ENCODE results near the gene ROBO1. TPM values are rescaled to one million over a fixed set of nuclear protein-coding genes. Genes with fewer than 3 reads are reported as not detected.
"Not testable (repeated sequence)": the region's sequence is repeated elsewhere in the genome, so short reads cannot be mapped to it uniquely, and the experiment has no call there.

Gene ROBO1
- total and polyA plus RNA-seq, 4 donors: 68.8 to 181 (median 106) TPM

GRCh38 chr3:78884567-78884966 lies 883.2 kb downstream of the ROBO1 start:
- WGBS (ENCODE audit: insufficient coverage): no CpG with 5 or more reads among the region's 1 CpG
- H3K27ac ChIP-seq (ENCODE audit: low read depth, low read length); DNase-seq (ENCODE audit: low read depth in 4 of 6, low spot score in 6 of 6); H3K4me1 ChIP-seq (ENCODE audit: control insufficient read depth, insufficient read depth, low read length); H3K4me3 ChIP-seq (ENCODE audit: low read depth, low read length); H3K27me3 ChIP-seq (ENCODE audit: control insufficient read depth, insufficient read depth, low read length); H3K9me3 ChIP-seq (ENCODE audit: control insufficient read depth, insufficient read depth, low read length); H3K36me3 ChIP-seq (ENCODE audit: control insufficient read depth, insufficient read depth, low read length): not testable (repeated sequence)

- no peaks in the 10 kb centered on the region for H3K27me3 ChIP-seq (ENCODE audit: control insufficient read depth, insufficient read depth, low read length)
- H3K27ac ChIP-seq (ENCODE audit: low read depth, low read length): no peak overlapping the region
- peak in 1 of 6 donors; percentile 48 for DNase-seq (ENCODE audit: low read depth in 4 of 6, low spot score in 6 of 6)
- no peaks in the 10 kb centered on the region for H3K36me3 ChIP-seq (ENCODE audit: control insufficient read depth, insufficient read depth, low read length)
- no peak overlapping the region for H3K4me3 ChIP-seq (ENCODE audit: low read depth, low read length)
- H3K4me1 ChIP-seq (ENCODE audit: control insufficient read depth, insufficient read depth, low read length): no peaks in the 10 kb centered on the region
- H3K9me3 ChIP-seq (ENCODE audit: control insufficient read depth, insufficient read depth, low read length): no peaks in the 10 kb centered on the region
- WGBS (ENCODE audit: insufficient coverage): 83% methylated on average over 2 of the region's 6 CpGs
These were observed 885.5 kb downstream of the ROBO1 start for GRCh38 chr3:78882251-78882650.

GRCh38 chr3:78881501-78881900 lies 886.3 kb downstream of the ROBO1 start:
- H3K4me1 ChIP-seq (ENCODE audit: control insufficient read depth, insufficient read depth, low read length): no peaks in the 10 kb centered on the region
- H3K4me3 ChIP-seq (ENCODE audit: low read depth, low read length): no peak overlapping the region
- no peaks in the 10 kb centered on the region for H3K36me3 ChIP-seq (ENCODE audit: control insufficient read depth, insufficient read depth, low read length)
- no peaks in the 10 kb centered on the region for H3K9me3 ChIP-seq (ENCODE audit: control insufficient read depth, insufficient read depth, low read length)
- no peaks in the 10 kb centered on the region for H3K27me3 ChIP-seq (ENCODE audit: control insufficient read depth, insufficient read depth, low read length)
- no peak for DNase-seq (ENCODE audit: low read depth in 4 of 6, low spot score in 6 of 6)
- WGBS (ENCODE audit: insufficient coverage): no CpG with 5 or more reads among the region's 2 CpGs
- no peak overlapping the region for H3K27ac ChIP-seq (ENCODE audit: low read depth, low read length)

- no peaks in the 10 kb centered on the region for H3K27me3 ChIP-seq (ENCODE audit: control insufficient read depth, insufficient read depth, low read length)
- WGBS (ENCODE audit: insufficient coverage): 54% methylated on average over 3 of the region's 8 CpGs
- peak in 3 of 6 donors; percentile 10 to 87 (median 57) for DNase-seq (ENCODE audit: low read depth in 4 of 6, low spot score in 6 of 6)
- no peak overlapping the region for H3K4me3 ChIP-seq (ENCODE audit: low read depth, low read length)
- no peaks in the 10 kb centered on the region for H3K36me3 ChIP-seq (ENCODE audit: control insufficient read depth, insufficient read depth, low read length)
- H3K9me3 ChIP-seq (ENCODE audit: control insufficient read depth, insufficient read depth, low read length): no peaks in the 10 kb centered on the region
- no peak overlapping the region for H3K27ac ChIP-seq (ENCODE audit: low read depth, low read length)
- no peaks in the 10 kb centered on the region for H3K4me1 ChIP-seq (ENCODE audit: control insufficient read depth, insufficient read depth, low read length)
These were observed 887.0 kb downstream of the ROBO1 start for GRCh38 chr3:78880603-78881461.

GRCh38 chr3:78879295-78879860 lies 888.4 kb downstream of the ROBO1 start:
- 38% methylated on average over 6 of the region's 7 CpGs for WGBS (ENCODE audit: insufficient coverage)
- no peaks in the 10 kb centered on the region for H3K4me1 ChIP-seq (ENCODE audit: control insufficient read depth, insufficient read depth, low read length)
- H3K27ac ChIP-seq (ENCODE audit: low read depth, low read length): no peak overlapping the region
- no peaks in the 10 kb centered on the region for H3K27me3 ChIP-seq (ENCODE audit: control insufficient read depth, insufficient read depth, low read length)
- no peaks in the 10 kb centered on the region for H3K36me3 ChIP-seq (ENCODE audit: control insufficient read depth, insufficient read depth, low read length)
- H3K4me3 ChIP-seq (ENCODE audit: low read depth, low read length): no peak overlapping the region
- H3K9me3 ChIP-seq (ENCODE audit: control insufficient read depth, insufficient read depth, low read length): no peaks in the 10 kb centered on the region
- DNase-seq (ENCODE audit: low read depth in 4 of 6, low spot score in 6 of 6): peak in 2 of 6 donors; percentile 41 to 55

- Histone ChIP-seq H3K4me3 (ENCODE audit: low read depth, low read length) (no peak overlapping the region), H3K9me3 (ENCODE audit: control insufficient read depth, insufficient read depth, low read length) (no peaks in the 10 kb centered on the region), H3K27me3 (ENCODE audit: control insufficient read depth, insufficient read depth, low read length) (no peaks in the 10 kb centered on the region), H3K4me1 (ENCODE audit: control insufficient read depth, insufficient read depth, low read length) (no peaks in the 10 kb centered on the region), H3K27ac (ENCODE audit: low read depth, low read length) (no peak overlapping the region), H3K36me3 (ENCODE audit: control insufficient read depth, insufficient read depth, low read length) (no peaks in the 10 kb centered on the region)
- no peak for DNase-seq (ENCODE audit: low read depth in 4 of 6, low spot score in 6 of 6)
- no CpG with 5 or more reads among the region's 1 CpG for WGBS (ENCODE audit: insufficient coverage)
These were observed 889.0 kb downstream of the ROBO1 start for GRCh38 chr3:78878789-78879188.

DNA sequence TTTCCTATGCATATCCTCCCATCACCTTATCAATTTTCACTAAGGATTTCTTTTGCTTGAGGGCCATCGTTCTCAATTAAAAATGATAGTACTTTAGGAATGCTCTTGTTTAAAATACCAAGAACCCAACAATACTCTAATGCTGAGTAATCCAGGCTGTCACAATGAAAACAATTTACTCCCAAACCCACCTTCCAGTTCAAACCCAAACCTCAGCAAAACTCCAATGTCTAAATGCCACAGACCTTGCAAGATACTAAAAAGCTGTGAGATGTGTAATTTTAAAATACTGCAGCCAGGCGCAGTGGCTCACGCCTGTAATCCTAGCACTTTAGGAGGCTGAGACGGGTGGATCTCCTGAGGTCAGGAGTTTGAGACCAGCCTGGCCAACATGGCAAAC lies 889.8 kb downstream of the ROBO1 start:
- WGBS (ENCODE audit: insufficient coverage): 91% methylated on average over 3 of the region's 4 CpGs
- no peak overlapping the region for H3K27ac ChIP-seq (ENCODE audit: low read depth, low read length)
- H3K4me1 ChIP-seq (ENCODE audit: control insufficient read depth, insufficient read depth, low read length): no peaks in the 10 kb centered on the region
- DNase-seq (ENCODE audit: low read depth in 4 of 6, low spot score in 6 of 6): no peak
- H3K4me3 ChIP-seq (ENCODE audit: low read depth, low read length): no peak overlapping the region
- no peaks in the 10 kb centered on the region for H3K36me3 ChIP-seq (ENCODE audit: control insufficient read depth, insufficient read depth, low read length)
- H3K9me3 ChIP-seq (ENCODE audit: control insufficient read depth, insufficient read depth, low read length): no peaks in the 10 kb centered on the region
- no peaks in the 10 kb centered on the region for H3K27me3 ChIP-seq (ENCODE audit: control insufficient read depth, insufficient read depth, low read length)

GRCh38 chr3:78875851-78876250 lies 891.9 kb downstream of the ROBO1 start:
- H3K4me3 ChIP-seq (ENCODE audit: low read depth, low read length): no peak overlapping the region

GRCh38 chr3:78875436-78875835 lies 892.4 kb downstream of the ROBO1 start:
- H3K4me3 ChIP-seq (ENCODE audit: low read depth, low read length): no peak overlapping the region
- no peaks in the 10 kb centered on the region for H3K36me3 ChIP-seq (ENCODE audit: control insufficient read depth, insufficient read depth, low read length)
- no peaks in the 10 kb centered on the region for H3K9me3 ChIP-seq (ENCODE audit: control insufficient read depth, insufficient read depth, low read length)
- H3K27me3 ChIP-seq (ENCODE audit: control insufficient read depth, insufficient read depth, low read length): no peaks in the 10 kb centered on the region
- H3K4me1 ChIP-seq (ENCODE audit: control insufficient read depth, insufficient read depth, low read length): no peaks in the 10 kb centered on the region
- no CpG with 5 or more reads among the region's 4 CpGs for WGBS (ENCODE audit: insufficient coverage)
- H3K27ac ChIP-seq (ENCODE audit: low read depth, low read length): no peak overlapping the region
- DNase-seq (ENCODE audit: low read depth in 4 of 6, low spot score in 6 of 6): no peak

More at GRCh38 chr3:78875851-78876250, 891.9 kb downstream of the ROBO1 start:
- Histone ChIP-seq H3K27me3 (ENCODE audit: control insufficient read depth, insufficient read depth, low read length) (no peaks in the 10 kb centered on the region), H3K27ac (ENCODE audit: low read depth, low read length) (no peak overlapping the region), H3K4me1 (ENCODE audit: control insufficient read depth, insufficient read depth, low read length) (no peaks in the 10 kb centered on the region), H3K9me3 (ENCODE audit: control insufficient read depth, insufficient read depth, low read length) (no peaks in the 10 kb centered on the region), H3K36me3 (ENCODE audit: control insufficient read depth, insufficient read depth, low read length) (no peaks in the 10 kb centered on the region)
- DNase-seq (ENCODE audit: low read depth in 4 of 6, low spot score in 6 of 6): no peak

DNA sequence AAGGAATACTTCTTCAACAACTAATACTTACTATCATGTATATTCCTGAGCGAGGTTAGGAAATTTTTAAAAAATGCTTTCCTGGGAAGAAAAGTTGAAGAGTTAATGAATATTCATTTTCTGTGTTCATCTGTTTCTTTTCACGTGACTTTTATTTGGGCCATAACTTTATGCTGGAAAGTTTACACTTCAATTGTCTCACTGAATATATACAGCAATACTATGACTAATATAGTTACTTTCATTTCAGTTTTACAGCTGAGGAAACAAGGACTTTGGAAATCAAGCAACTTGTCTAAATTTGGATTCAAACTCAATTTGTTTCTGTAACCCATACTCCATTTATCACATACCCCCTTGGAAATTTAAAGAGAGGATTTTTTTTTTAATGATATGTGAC lies 894.2 kb downstream of the ROBO1 start:
- no peaks in the 10 kb centered on the region for H3K4me1 ChIP-seq (ENCODE audit: control insufficient read depth, insufficient read depth, low read length)
- DNase-seq (ENCODE audit: low read depth in 4 of 6, low spot score in 6 of 6): no peak
- no peaks in the 10 kb centered on the region for H3K36me3 ChIP-seq (ENCODE audit: control insufficient read depth, insufficient read depth, low read length)
- H3K27me3 ChIP-seq (ENCODE audit: control insufficient read depth, insufficient read depth, low read length): no peaks in the 10 kb centered on the region
- no peaks in the 10 kb centered on the region for H3K9me3 ChIP-seq (ENCODE audit: control insufficient read depth, insufficient read depth, low read length)
- H3K27ac ChIP-seq (ENCODE audit: low read depth, low read length): no peak overlapping the region
- no peak overlapping the region for H3K4me3 ChIP-seq (ENCODE audit: low read depth, low read length)
- WGBS (ENCODE audit: insufficient coverage): no CpG with 5 or more reads among the region's 2 CpGs

Measured in spinal cord (tissue), 10 donors.